IMR-90 (cell line): Measurements from ENCODE around the gene LDLRAD3. TPM values are rescaled to one million over a fixed set of nuclear protein-coding genes. Genes with fewer than 3 reads are reported as not detected.

Experiments
- ATAC-seq: fragments of 200-7000 bp; cut with Tn5 transposase; 2 replicates; pipeline ENCODE4 v1.9.1; 2020; ENCODE audit warnings: low read depth, mild to moderate bottlenecking, moderate library complexity
- BruUV-seq: library from RNA; stranded (reverse); fragments of 400-500 nt; replicated peaks from 2 replicates; lab custom pipeline; 2021; lab: Mats Ljungman, UMichigan
- CTCF ChIA-PET: fragments of 300-600 bp; formaldehyde crosslinking; extraction: SDS; loops from one replicate; lab custom pipeline; 2021; ENCODE audit warnings: antibody characterized with exemption; lab: Yijun Ruan, JAX
- POLR2A ChIA-PET: fragments of 300-600 bp; sonication (Branson Sonifier 250); formaldehyde crosslinking; loops from one replicate; lab custom pipeline; 2022; ENCODE audit warnings: antibody characterized with exemption; ENCODE audit not compliant: unreplicated experiment; lab: Charles Lee
- DNase-seq: peaks from one replicate; pipeline ENCODE4 v3.0.0; 2013
- H2AFZ ChIP-seq: replicated peaks from 2 replicates; pipeline ENCODE3; 2013; ENCODE audit warnings: low read length, mild to moderate bottlenecking; ENCODE audit not compliant: poor library complexity
- H2AK5ac ChIP-seq: 2 replicates; pipeline ENCODE4 v1.6.1; 2013; ENCODE audit warnings: low read depth, low read length, inconsistent platforms
- H2AK9ac ChIP-seq: replicated peaks from 2 replicates; pipeline ENCODE3; 2013; ENCODE audit warnings: mild to moderate bottlenecking, low read depth, low read length, moderate library complexity; ENCODE audit not compliant: poor library complexity
- H2BK120ac ChIP-seq: 2 replicates; pipeline ENCODE4 v1.6.1; 2013; ENCODE audit warnings: low read depth, low read length, inconsistent platforms
- H2BK15ac ChIP-seq: 3 replicates; pipeline ENCODE4 v1.6.1; 2013; ENCODE audit warnings: low read depth, low read length, inconsistent platforms
- H2BK20ac ChIP-seq: 2 replicates; pipeline ENCODE4 v1.6.1; 2013; ENCODE audit warnings: low read depth, mild to moderate bottlenecking, inconsistent platforms, low read length, moderate library complexity
- H2BK5ac ChIP-seq: 2 replicates; pipeline ENCODE4 v1.6.1; 2013; ENCODE audit warnings: mild to moderate bottlenecking, low read depth, low read length, inconsistent platforms; ENCODE audit not compliant: poor library complexity, severe bottlenecking
- H3K14ac ChIP-seq: replicated peaks from 2 replicates; pipeline ENCODE4 v1.6.1; 2013; ENCODE audit warnings: low read depth, low read length, inconsistent platforms
- H3K18ac ChIP-seq: 2 replicates; pipeline ENCODE4 v1.6.1; 2013; ENCODE audit warnings: low read depth, low read length, control low read depth
- H3K23ac ChIP-seq: 2 replicates; pipeline ENCODE4 v1.6.1; 2013; ENCODE audit warnings: low read depth, low read length, inconsistent platforms
- H3K27ac ChIP-seq: 2 replicates; pipeline ENCODE4 v1.5.1; 2013; ENCODE audit warnings: mild to moderate bottlenecking, control low read depth, low read length; ENCODE audit not compliant: insufficient read depth
- H3K27me3 ChIP-seq: 2 replicates; pipeline ENCODE4 v1.6.1; 2013; ENCODE audit warnings: low read length; ENCODE audit not compliant: control insufficient read depth, insufficient read depth
- H3K36me3 ChIP-seq: 2 replicates; pipeline ENCODE4 v1.6.1; 2013; ENCODE audit warnings: low read length, mixed read lengths; ENCODE audit not compliant: control insufficient read depth, insufficient read depth
- H3K4ac ChIP-seq: 2 replicates; pipeline ENCODE4 v1.6.1; 2013; ENCODE audit warnings: low read depth, low read length, inconsistent platforms
- H3K4me1 ChIP-seq: 2 replicates; pipeline ENCODE4 v1.6.1; 2013; ENCODE audit warnings: low read length, mixed read lengths; ENCODE audit not compliant: control insufficient read depth, insufficient read depth
- H3K4me2 ChIP-seq: 2 replicates; pipeline ENCODE4 v1.6.1; 2013; ENCODE audit warnings: low read depth, mild to moderate bottlenecking, control low read depth, low read length, moderate library complexity
- H3K4me3 ChIP-seq: 2 replicates; pipeline ENCODE4 v1.5.1; 2013; ENCODE audit warnings: low read depth, mild to moderate bottlenecking, control low read depth, low read length, moderate library complexity; ENCODE audit not compliant: insufficient read depth
- H3K56ac ChIP-seq: 2 replicates; pipeline ENCODE4 v1.6.1; 2013; ENCODE audit warnings: low read length, inconsistent platforms; ENCODE audit not compliant: insufficient read depth; ENCODE audit errors: extremely low read depth
- H3K79me1 ChIP-seq, 2 experiments: 2 replicates each; pipeline ENCODE4 v1.6.1; 2013; ENCODE audit warnings: low read length in 2 of 2, inconsistent platforms in 1 of 2, low read depth in 1 of 2
- H3K9ac ChIP-seq: 2 replicates; pipeline ENCODE4 v1.6.1; 2013; ENCODE audit warnings: low read depth, low read length, control low read depth
- H3K9me1 ChIP-seq: 2 replicates; pipeline ENCODE4 v1.6.1; 2013; ENCODE audit warnings: low read length, inconsistent platforms; ENCODE audit not compliant: insufficient read depth
- H3K9me3 ChIP-seq: 2 replicates; pipeline ENCODE4 v1.6.1; 2013; ENCODE audit warnings: low read length; ENCODE audit not compliant: control insufficient read depth, insufficient read depth
- H4K20me1 ChIP-seq: 2 replicates; pipeline ENCODE4 v1.6.1; 2013; ENCODE audit warnings: low read length, inconsistent platforms; ENCODE audit not compliant: insufficient read depth
- H4K5ac ChIP-seq: 2 replicates; pipeline ENCODE4 v1.6.1; 2013; ENCODE audit warnings: mild to moderate bottlenecking, low read depth, low read length, control low read depth
- H4K8ac ChIP-seq, 2 experiments: 2 replicates each; pipeline ENCODE4 v1.6.1; 2013; ENCODE audit warnings: low read depth in 2 of 2, low read length in 2 of 2, control low read depth in 1 of 2, inconsistent platforms in 1 of 2
- H4K91ac ChIP-seq: 2 replicates; pipeline ENCODE4 v1.6.1; 2013; ENCODE audit warnings: low read depth, low read length, inconsistent platforms; ENCODE audit not compliant: insufficient read depth
- CEBPB ChIP-seq: IDR thresholded peaks from 2 replicates; pipeline ENCODE4 v1.6.1; 2012; ENCODE audit warnings: low read depth, low read length, improper control_type of control experiment
- CHD1 ChIP-seq: IDR thresholded peaks from 2 replicates; pipeline ENCODE4 v1.6.1; 2012; ENCODE audit warnings: low read depth, low read length, improper control_type of control experiment
- ELK1 ChIP-seq: fragments of 150-350 bp; IDR thresholded peaks from 2 replicates; pipeline ENCODE4 v1.6.1; 2016; ENCODE audit warnings: low read depth, mild to moderate bottlenecking, low read length, moderate library complexity, borderline replicate concordance
- FOS ChIP-seq: fragments of 150-350 bp; IDR thresholded peaks from 2 replicates; pipeline ENCODE4 v1.6.1; 2016; ENCODE audit warnings: low read depth, low read length
- MAFK ChIP-seq: IDR thresholded peaks from 2 replicates; pipeline ENCODE4 v1.6.1; 2012; ENCODE audit warnings: low read depth, low read length, improper control_type of control experiment
- MAZ ChIP-seq: IDR thresholded peaks from 2 replicates; pipeline ENCODE4 v1.6.1; 2012; ENCODE audit warnings: low read depth, mild to moderate bottlenecking, low read length, improper control_type of control experiment, moderate library complexity, borderline replicate concordance
- NFE2L2 ChIP-seq: fragments of 150-350 bp; IDR thresholded peaks from 2 replicates; pipeline ENCODE4 v1.6.1; 2016; ENCODE audit warnings: low read depth, mild to moderate bottlenecking, low read length
- POLR2A ChIP-seq: IDR thresholded peaks from 2 replicates; pipeline ENCODE4 v1.6.1; 2012; ENCODE audit warnings: mild to moderate bottlenecking, low read depth, low read length
- SMC3 ChIP-seq: fragments of 150-350 bp; IDR thresholded peaks from 2 replicates; pipeline ENCODE4 v1.6.1; 2016; ENCODE audit warnings: low read depth, mild to moderate bottlenecking, antibody characterized with exemption, low read length, moderate library complexity
- USF2 ChIP-seq: fragments of 150-350 bp; IDR thresholded peaks from 2 replicates; pipeline ENCODE4 v1.6.1; 2017; ENCODE audit warnings: mild to moderate bottlenecking, antibody characterized with exemption, low read length, low read depth
- WGBS, 2 experiments: methylation state at CpG; one replicate each; pipeline versions ENCODE4 v1.1.5 to v1.1.7; 2013; ENCODE audit warnings: missing lambda C conversion rate in 2 of 2; ENCODE audit not compliant: insufficient read length in 1 of 2; ENCODE audit errors: extremely low coverage in 2 of 2; 5-methylcytosine and 5-hydroxymethylcytosine counted together
- dilution Hi-C: fragments of 300-500 bp; cut with HindIII; formaldehyde crosslinking; loops from one replicate; pipeline ENCODE4 v1.14.3; 2018; ENCODE audit warnings: low sequenced_read_pairs; ENCODE audit not compliant: unreplicated experiment
- in situ Hi-C: fragments of 300-500 bp; cut with MboI; formaldehyde crosslinking; loops from 3 replicates; pipeline ENCODE4 v1.14.3; 2019; ENCODE audit warnings: low sequenced_read_pairs, inconsistent platforms, mixed read lengths
- intact Hi-C: fragments of 100-400 bp; cut with micrococcal nuclease; formaldehyde crosslinking; loops from 2 replicates; pipeline ENCODE4 v1.10.0; 2022
- polyA plus RNA-seq, 3 experiments: library from polyadenylated mRNA; depleted of rRNA; stranded (reverse); fragments of >200 nt; gene quantifications; 2 replicates each; pipeline ENCODE4 v1.2.3, GENCODE V29; 2012; ENCODE audit warnings: low replicate concordance in 1 of 3
- total RNA-seq: library from RNA; depleted of rRNA; stranded (reverse); fragments of >200 nt; gene quantifications from 2 replicates; pipeline ENCODE4 v1.2.3, GENCODE V29; 2012
- TF ChIP-seq, protein P1 (sequence below): conservative IDR thresholded peaks from 2 replicates; pipeline ENCODE4 v1.5.1; 2012; ENCODE audit warnings: mild to moderate bottlenecking, low read depth, low read length, improper control_type of control experiment

LDLRAD3 gene
- total and polyA plus RNA-seq, 2 of the 4 experiments (the other 2 are of a cell fraction), result 2.7 to 6.4 TPM

- POLR2A ChIA-PET, result no interaction called here
Observed at GRCh38 chr11:36024716-36025115, 80.9 kb downstream of the LDLRAD3 start.

More at GRCh38 chr11:36024716-36025115, 80.9 kb downstream of the LDLRAD3 start:
- no peaks in the 10 kb centered on the region; the same call in 1 of the 2 replicates for H3K9me1 ChIP-seq
- H2BK120ac ChIP-seq, result no peak overlapping the region
- H4K8ac ChIP-seq, result no peak overlapping the region
- in situ Hi-C loops, result no loop called here
- no peak overlapping the region for H3K18ac ChIP-seq
- no TSS peak for BruUV-seq
- H3K9me3 ChIP-seq, result no peaks in the 10 kb centered on the region
- no peak overlapping the region for H3K4ac ChIP-seq
- H4K5ac ChIP-seq, result no peak overlapping the region
- no peak overlapping the region for H3K23ac ChIP-seq
- H3K79me1 ChIP-seq, result peaks cover 4 to 8% of the 10 kb centered on the region in 2 experiments; a peak in 3 of 4 replicates
- no peak overlapping the region for H2AK5ac ChIP-seq
- H2AFZ ChIP-seq, result no peak overlapping the region
- H3K27me3 ChIP-seq, result no peaks in the 10 kb centered on the region
- intact Hi-C loops, result no loop called here
- dilution Hi-C loops, result no loop called here
- no peak overlapping the region for H2BK15ac ChIP-seq
- H3K14ac ChIP-seq, result no peak overlapping the region
- WGBS, 2 experiments, result no CpG with 5 or more reads among the region's 1 CpG
- H3K27ac ChIP-seq, result no peak overlapping the region
- no peak overlapping the region for H3K9ac ChIP-seq
- ATAC-seq (no peak), DNase-seq (no peak)
- no peak overlapping the region for H3K4me2 ChIP-seq
- no peak overlapping the region for H2BK20ac ChIP-seq
- TF ChIP-seq CEBPB (no peak), USF2 (no peak), NFE2L2 (no peak), POLR2A (no peak), MAFK (no peak), MAZ (no peak), CHD1 (no peak), ELK1 (no peak), SMC3 (no peak), FOS (no peak)
- TF ChIP-seq, protein P1, sequence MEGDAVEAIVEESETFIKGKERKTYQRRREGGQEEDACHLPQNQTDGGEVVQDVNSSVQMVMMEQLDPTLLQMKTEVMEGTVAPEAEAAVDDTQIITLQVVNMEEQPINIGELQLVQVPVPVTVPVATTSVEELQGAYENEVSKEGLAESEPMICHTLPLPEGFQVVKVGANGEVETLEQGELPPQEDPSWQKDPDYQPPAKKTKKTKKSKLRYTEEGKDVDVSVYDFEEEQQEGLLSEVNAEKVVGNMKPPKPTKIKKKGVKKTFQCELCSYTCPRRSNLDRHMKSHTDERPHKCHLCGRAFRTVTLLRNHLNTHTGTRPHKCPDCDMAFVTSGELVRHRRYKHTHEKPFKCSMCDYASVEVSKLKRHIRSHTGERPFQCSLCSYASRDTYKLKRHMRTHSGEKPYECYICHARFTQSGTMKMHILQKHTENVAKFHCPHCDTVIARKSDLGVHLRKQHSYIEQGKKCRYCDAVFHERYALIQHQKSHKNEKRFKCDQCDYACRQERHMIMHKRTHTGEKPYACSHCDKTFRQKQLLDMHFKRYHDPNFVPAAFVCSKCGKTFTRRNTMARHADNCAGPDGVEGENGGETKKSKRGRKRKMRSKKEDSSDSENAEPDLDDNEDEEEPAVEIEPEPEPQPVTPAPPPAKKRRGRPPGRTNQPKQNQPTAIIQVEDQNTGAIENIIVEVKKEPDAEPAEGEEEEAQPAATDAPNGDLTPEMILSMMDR, result no peak
- H4K20me1 ChIP-seq, result no peaks in the 10 kb centered on the region
- H3K4me1 ChIP-seq, result no peaks in the 10 kb centered on the region
- H2BK5ac ChIP-seq, result no peak overlapping the region
- H3K36me3 ChIP-seq, result no peaks in the 10 kb centered on the region
- H4K91ac ChIP-seq, result no peak overlapping the region
- H2AK9ac ChIP-seq, result no peak overlapping the region
- no peak overlapping the region for H3K56ac ChIP-seq
- CTCF ChIA-PET, result interaction anchor here (0.6 to 1.4 kb wide), 2 partner anchors 14 to 398 kb away, joined by 3 to 4 read pairs; no protein-coding TSS in a partner anchor
- no peak overlapping the region for H3K4me3 ChIP-seq
